HG02852 (cell line): ENCODE data around the gene PCDH11Y.
"Not testable (repeated sequence)": the region's sequence is repeated elsewhere in the genome, so short reads cannot be mapped to it uniquely, and the experiment has no call there.

Experiments used
- ATAC-seq: cut with Tn5 transposase; IDR thresholded peaks from one replicate; pipeline ENCODE4 v1.9.1; 2021; ENCODE audit warnings: mild to moderate bottlenecking, moderate library complexity; ENCODE audit not compliant: unreplicated experiment

Gene PCDH11Y, protein sequence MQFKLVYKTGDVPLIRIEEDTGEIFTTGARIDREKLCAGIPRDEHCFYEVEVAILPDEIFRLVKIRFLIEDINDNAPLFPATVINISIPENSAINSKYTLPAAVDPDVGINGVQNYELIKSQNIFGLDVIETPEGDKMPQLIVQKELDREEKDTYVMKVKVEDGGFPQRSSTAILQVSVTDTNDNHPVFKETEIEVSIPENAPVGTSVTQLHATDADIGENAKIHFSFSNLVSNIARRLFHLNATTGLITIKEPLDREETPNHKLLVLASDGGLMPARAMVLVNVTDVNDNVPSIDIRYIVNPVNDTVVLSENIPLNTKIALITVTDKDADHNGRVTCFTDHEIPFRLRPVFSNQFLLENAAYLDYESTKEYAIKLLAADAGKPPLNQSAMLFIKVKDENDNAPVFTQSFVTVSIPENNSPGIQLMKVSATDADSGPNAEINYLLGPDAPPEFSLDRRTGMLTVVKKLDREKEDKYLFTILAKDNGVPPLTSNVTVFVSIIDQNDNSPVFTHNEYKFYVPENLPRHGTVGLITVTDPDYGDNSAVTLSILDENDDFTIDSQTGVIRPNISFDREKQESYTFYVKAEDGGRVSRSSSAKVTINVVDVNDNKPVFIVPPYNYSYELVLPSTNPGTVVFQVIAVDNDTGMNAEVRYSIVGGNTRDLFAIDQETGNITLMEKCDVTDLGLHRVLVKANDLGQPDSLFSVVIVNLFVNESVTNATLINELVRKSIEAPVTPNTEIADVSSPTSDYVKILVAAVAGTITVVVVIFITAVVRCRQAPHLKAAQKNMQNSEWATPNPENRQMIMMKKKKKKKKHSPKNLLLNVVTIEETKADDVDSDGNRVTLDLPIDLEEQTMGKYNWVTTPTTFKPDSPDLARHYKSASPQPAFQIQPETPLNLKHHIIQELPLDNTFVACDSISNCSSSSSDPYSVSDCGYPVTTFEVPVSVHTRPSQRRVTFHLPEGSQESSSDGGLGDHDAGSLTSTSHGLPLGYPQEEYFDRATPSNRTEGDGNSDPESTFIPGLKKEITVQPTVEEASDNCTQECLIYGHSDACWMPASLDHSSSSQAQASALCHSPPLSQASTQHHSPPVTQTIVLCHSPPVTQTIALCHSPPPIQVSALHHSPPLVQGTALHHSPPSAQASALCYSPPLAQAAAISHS (N-terminal part only)

DNA sequence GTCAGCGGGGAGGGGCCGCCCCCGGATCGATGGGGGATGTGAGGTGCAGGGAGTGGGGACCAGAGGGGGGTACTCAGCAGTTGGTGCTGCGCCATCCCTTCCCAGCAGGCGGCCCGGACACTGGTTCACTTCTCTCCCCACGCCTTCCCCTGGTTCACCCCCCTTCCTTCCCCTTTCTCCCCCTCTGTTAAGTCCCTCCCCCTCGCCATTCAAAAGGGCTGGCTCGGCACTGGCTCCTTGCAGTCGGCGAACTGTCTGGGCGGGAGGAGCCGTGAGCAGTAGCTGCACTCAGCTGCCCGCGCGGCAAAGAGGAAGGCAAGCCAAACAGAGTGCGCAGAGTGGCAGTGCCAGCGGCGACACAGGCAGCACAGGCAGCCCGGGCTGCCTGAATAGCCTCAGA, at the start of gene PCDH11Y:
TSS of gene PCDH11Y (plus strand) at position 240 of the 400 bp plus-strand sequence. CDS start 56,804 bp downstream, outside the sequence.
- not testable (repeated sequence) for ATAC-seq

DNA sequence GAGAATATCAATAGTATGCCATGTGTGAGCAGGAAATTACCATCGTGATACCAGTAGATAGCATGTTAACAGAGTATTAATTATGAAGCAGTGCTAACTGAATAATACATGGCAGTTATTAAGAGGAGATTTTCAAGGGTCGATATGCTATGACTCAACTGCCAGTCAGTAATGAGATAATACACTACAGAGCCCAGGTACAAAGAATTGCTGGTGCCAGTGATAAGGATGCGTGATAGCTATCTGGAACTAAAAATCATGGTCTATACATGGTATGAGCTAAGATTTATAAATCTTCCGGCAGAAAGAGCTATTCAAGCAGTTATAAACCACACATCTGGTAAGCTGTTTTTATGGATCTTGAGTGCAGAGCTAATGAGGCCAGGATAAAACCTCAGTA, 32.2 kb upstream of the PCDH11Y start:
- ATAC-seq: not testable (repeated sequence)

DNA sequence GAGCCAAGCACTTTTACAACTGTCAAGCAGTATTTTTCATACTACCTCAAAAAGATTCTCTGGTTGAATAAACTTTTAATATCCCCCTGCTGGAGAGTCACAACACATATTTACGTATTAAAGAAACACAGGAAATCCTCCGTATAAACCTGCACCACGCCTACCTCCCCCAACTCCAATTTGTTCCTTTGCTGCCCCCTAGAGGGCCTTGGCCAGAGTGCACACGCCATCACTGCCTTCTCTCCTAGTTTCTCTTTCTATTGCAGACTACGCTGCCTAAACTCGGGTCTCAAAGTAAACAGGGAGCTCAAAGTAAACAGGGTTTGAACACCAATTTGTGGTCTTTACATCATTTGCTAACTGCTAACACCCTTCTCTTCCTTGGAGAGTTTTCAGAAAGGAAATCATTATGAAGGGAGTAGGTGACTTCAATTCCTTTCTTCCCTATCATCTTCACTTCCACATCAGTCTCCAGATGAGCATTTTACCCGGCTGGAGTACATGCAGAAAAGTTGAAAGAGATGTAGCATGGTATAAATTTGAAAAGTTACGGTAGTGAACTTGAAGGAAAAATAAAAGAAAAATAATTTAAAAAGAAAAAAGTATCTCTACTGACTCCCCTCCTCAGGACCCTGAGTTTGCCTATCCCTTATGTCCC, 8.2 kb upstream of the PCDH11Y start:
- ATAC-seq: peak; percentile 100

DNA sequence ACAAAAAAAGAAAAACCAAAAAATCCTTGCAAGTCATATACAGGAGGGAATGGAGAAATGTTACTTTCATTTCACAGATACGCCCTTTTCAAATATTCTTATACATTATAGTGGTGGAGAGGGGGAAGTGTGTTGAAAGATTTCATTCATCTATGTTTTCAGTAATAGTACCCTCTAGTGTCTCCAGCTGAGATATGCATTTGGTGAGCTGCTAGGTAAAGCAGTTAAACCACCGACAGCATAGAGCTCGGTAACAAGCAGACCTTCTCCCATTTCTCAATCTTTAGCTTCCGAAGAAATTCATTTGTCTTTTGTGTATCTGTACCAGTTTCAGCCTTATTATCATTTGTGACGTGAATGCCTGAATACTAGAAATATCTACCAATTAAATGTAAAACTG, 5.2 kb upstream of the PCDH11Y start:
- ATAC-seq: not testable (repeated sequence)

DNA sequence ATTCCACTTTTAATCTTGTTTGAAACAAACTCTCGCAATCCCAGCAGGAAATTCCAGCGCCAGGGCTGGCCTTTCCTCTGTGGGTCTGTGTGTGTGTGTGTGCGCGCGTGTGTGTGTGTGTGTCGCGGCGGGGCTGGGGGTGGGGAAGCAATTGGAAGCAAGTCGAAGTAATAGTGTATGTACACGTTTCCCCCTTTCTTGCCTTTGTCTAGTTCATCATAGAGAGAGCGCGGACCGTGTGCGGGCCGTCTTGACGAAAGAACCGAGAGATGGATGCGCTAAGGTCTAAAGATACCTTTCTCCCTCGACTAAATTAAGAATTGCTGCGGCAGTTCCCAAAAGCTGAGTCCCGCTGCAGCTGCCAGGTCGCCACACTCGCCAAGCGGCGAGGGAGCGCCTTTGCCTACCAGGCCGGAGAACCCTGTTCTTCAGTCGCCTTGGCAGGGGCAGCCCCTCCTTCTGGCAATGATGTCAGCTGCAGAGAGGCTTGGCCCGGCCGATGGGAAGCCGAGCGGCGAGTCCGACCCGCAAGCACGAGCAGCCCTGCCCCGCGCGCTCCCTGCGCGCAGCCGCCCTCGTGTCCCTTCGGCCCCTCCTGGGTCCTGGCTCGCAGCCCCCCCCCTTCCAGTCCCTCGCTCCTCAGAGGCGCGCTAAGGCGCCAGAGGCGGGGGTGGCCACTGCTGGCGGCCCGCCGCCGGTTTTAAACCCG, 2.5 kb downstream of the PCDH11Y start:
- not testable (repeated sequence) for ATAC-seq

DNA sequence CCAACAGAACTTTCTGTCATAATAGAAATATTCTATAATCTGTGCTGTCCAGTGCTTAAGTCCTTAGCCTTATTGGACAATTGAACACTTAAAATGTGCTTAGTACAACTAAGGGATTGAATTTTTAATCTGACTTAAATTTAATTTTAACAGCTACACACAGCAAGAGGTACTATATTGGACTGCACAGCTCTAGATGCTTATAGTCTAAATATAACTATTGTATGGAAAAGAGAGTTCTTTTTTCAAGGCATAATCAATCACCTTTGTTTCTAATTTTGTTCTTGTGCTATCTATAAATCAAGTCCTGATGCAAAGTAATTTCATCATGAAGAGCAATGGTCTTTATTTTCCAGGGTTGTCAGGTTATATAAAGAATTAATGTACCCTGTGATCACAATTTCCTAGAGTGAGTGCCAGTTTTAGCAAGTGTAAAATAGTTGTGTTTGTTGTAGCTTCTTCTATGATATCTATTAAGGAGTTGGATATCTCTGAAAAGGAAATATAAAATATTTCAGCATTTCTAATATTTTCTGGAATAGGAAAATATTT, 39.0 kb downstream of the PCDH11Y start:
- ATAC-seq: not testable (repeated sequence)

DNA sequence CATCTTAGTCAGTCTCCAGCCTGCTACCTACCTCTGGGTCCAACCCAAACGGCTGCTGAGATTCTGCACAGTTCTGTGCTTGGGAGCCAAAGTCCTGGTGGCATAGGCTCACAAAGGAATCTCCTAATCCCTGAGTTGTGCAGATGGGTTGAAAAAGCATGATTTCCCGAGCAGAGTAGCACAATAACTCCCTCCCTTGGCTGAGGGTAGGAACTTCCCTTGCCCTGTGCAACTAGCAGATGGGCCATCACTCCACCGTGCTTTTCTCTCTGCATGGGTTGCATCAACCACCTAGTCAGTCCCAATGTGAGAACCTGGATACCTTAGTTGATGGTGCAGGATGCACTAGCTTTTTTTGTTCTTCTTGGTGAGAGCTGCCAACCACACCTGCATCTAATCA, 82.9 kb downstream of the PCDH11Y start:
- not testable (repeated sequence) for ATAC-seq

DNA sequence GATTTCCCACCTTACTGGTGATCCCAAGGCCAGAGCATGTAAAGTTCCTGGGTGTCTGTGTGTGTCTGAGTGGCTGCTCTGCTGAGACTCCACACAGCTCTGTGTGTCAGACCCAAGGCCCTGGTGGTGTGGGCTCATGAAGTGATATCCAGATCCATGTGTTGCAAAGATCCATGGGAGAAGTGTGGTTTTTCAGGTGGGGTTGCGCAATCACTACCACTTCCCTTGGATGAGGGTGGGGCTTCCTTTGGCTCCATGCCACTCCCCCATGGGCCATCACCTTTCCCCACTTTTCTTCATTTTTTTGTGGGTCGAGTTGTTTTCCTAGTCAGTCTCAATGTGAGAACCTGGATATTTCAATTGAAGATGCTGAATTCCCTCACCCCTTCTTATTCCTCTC, 182.9 kb downstream of the PCDH11Y start:
- ATAC-seq: not testable (repeated sequence)

DNA sequence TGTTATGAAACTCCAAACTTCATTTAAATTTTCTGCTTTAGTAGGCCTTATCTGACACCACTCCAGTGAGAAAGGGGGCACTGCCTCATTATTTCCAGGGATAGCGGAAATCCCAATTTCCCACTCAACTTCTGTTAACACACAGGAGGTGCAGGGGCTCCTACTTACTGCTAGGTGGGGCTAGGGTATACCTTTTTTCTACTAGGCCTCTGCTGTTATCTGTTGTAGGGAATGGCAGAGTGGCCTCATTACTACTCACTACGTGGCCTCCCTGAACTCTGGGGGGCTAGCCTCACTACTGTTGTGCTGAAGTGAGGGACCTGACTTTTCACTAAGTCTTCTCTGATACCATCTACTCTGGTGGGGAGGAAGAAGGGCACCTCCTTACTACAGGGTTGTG, 215.0 kb downstream of the PCDH11Y start:
- ATAC-seq: not testable (repeated sequence)

DNA sequence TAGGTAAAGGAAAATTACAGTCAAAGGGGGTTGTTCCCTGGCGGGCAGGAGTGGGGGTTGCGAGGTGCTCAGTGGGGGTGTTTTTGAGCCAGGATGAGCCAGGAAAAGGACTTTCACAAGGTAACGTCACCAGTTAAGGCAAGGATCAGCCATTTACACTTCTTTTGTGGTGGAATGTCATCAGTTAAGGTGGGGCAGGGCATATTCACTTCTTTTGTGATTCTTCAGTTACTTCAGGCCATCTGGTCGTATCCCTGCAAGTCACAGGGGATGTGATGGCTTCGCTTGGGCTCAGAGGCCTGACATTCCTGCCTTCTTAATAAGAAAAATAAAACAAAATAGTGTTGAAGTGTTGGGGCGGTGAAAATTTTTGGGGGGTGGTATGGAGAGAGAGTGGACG, 324.8 kb downstream of the PCDH11Y start:
- ATAC-seq: not testable (repeated sequence)

DNA sequence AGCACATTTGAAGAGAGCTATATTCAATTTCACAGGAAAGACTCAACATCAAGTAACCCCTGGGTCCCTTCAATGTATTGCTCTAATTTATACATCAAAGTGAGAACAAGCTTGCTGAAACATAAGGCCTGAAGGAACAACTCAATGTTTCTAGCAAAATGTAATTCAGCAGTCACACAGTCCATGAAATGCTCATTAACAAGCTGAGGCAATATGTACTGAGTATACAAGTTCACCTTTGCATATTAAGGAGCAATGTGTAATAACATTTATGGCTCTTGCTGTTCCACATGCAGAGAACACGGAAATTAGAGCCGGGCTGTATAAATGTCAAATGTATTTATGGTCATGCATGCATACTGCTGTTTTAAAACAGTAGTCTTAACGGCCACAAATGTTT, 342.1 kb downstream of the PCDH11Y start:
- ATAC-seq: not testable (repeated sequence)

DNA sequence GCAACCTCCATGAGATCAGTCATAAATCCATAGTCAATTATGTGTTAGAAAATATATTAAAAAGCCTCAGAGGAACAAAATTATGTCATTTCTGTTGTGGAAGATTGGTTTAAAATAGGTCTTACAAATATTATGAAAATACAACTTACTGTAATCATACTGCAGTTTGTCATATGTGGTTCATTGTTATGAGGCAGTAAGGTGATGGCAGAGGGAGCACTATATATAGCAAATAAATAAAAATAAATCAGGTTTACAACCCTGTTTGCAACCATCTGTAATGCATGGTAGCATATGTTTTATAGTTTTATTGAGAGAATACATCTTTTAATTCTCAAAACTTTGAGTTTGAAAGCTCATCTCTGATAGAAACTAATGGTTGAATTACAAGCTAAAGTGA, 543.6 kb downstream of the PCDH11Y start:
- not testable (repeated sequence) for ATAC-seq

DNA sequence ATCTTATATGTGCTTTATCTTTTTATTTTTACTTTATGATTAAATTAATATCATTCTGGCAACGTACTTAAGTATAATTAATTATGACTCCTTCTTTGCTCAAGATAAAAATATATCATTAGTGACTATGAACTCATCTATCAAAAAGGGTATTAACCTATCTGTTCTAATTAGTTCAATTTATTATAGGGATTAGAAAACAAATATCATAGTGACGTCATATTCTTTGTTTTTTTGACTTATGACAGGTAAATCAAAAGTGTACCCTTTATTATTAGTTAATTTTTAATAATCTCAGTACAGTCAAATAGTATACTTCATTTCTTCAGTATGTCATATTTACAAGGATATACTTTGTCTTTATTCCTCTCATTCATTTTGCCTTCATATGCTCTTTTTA, 638.5 kb downstream of the PCDH11Y start:
- not testable (repeated sequence) for ATAC-seq

DNA sequence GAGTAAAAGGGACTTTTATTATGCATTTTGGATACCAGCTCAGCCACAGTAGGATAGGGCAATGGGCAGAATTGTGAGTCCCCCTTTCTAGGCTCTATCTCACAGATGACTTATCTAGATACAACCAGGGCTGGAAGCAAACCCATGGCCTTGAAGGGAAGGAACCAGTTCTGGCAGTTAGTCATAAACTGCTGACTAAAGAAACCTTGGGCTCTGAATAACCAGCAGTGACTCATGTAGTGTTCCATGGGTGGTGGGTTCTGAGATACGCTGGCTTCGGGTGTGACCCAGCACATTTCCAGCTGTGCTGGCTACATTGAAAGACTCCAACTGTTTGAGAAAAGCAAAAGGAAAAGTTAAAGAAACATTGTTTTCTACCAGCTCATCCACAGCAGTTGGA, 679.2 kb downstream of the PCDH11Y start:
- ATAC-seq: not testable (repeated sequence)

DNA sequence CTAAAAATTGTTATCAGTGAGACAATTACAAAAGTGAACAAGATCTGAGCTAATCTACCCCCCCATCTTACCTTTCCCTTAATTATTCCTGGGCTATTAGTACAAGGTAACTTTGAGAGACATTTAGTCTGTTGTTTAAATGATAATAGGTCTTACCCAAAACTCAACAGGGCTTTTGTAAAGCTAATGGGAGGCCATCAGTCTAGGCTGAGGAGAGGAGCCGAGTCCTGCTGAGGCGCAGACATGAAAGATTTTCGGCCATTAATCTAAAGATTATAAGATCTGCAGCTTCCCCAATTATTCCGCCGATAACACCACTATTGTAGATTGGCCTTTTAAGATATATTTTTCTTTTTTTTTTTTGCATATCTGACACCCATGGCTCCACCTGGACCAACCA, 708.6 kb downstream of the PCDH11Y start:
- not testable (repeated sequence) for ATAC-seq

DNA sequence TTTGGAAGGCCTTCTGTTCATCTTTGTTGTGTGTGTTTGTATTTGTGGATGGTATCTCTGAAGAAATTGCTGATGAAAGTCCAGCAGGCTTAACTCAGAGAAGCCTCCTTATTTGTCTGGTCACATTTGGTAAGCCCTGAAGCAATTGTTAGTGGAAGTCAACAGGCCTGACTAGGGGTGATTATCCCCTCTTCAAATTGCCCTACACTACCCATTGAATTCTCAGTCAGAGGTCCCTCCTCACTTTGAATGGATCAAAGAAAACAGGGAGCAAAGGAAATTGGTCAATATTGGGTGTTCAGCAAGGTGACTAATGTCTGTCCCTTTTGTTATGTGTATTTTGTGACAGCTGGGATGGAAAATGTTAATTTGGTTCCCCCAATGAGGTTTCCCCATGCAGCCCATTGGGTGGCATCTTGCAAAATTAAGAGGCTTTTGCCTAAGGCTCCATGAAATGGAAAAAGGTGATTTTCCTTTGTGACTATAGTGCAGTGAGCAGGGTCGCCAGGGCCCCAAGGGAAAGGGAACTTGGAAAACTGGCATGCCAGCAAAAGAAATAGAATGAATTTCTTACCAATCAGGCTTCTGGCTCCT, 709.8 kb downstream of the PCDH11Y start:
- ATAC-seq: not testable (repeated sequence)

DNA sequence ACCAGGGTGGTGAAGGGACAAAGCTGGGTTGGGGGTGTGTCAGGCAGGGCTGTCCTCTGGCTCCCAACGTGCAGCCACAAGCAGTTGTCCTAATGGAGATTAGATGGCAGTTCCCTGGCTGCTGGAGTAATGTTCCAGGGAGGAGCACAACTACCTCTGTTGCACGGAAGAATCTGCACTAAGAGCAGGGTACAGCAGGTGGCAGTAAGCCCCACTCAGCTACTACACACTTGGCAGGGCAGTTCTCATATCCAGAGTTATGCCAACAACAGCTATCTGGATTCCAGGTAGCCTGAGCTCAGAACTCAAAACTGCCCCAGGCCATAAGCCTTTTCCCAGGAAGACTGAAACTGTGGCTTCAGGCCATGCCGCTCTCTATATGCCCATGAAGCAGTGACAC, 761.3 kb downstream of the PCDH11Y start:
- ATAC-seq: not testable (repeated sequence)

DNA sequence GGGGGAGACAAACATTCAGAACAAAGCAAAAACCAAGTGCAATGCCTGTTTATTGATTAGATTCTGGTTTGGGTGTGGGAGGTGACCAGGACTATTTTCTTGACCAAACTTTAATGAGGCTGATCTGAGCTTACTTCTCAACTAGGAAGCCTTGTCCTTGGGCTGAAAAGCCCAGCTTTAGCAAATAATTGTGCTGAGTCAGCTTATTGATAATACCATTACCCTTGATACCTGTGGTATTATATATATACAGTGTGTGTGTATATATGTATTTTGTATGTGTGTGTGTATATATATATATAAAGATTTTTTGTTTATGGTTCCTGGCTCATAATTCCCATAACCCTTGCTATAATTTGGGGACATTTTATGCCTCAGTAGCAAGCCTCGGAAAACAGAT, 776.4 kb downstream of the PCDH11Y start:
- ATAC-seq: not testable (repeated sequence)
